ENCODE measurements around the gene HS3ST2. TPM values are rescaled to one million over a fixed set of nuclear protein-coding genes. Genes with fewer than 3 reads are reported as not detected.

Gene HS3ST2
- total and polyA plus RNA-seq, 2 experiments from 2014 or later: 1.4 to 3.2 TPM

- TF ChIP-seq, protein P1, sequence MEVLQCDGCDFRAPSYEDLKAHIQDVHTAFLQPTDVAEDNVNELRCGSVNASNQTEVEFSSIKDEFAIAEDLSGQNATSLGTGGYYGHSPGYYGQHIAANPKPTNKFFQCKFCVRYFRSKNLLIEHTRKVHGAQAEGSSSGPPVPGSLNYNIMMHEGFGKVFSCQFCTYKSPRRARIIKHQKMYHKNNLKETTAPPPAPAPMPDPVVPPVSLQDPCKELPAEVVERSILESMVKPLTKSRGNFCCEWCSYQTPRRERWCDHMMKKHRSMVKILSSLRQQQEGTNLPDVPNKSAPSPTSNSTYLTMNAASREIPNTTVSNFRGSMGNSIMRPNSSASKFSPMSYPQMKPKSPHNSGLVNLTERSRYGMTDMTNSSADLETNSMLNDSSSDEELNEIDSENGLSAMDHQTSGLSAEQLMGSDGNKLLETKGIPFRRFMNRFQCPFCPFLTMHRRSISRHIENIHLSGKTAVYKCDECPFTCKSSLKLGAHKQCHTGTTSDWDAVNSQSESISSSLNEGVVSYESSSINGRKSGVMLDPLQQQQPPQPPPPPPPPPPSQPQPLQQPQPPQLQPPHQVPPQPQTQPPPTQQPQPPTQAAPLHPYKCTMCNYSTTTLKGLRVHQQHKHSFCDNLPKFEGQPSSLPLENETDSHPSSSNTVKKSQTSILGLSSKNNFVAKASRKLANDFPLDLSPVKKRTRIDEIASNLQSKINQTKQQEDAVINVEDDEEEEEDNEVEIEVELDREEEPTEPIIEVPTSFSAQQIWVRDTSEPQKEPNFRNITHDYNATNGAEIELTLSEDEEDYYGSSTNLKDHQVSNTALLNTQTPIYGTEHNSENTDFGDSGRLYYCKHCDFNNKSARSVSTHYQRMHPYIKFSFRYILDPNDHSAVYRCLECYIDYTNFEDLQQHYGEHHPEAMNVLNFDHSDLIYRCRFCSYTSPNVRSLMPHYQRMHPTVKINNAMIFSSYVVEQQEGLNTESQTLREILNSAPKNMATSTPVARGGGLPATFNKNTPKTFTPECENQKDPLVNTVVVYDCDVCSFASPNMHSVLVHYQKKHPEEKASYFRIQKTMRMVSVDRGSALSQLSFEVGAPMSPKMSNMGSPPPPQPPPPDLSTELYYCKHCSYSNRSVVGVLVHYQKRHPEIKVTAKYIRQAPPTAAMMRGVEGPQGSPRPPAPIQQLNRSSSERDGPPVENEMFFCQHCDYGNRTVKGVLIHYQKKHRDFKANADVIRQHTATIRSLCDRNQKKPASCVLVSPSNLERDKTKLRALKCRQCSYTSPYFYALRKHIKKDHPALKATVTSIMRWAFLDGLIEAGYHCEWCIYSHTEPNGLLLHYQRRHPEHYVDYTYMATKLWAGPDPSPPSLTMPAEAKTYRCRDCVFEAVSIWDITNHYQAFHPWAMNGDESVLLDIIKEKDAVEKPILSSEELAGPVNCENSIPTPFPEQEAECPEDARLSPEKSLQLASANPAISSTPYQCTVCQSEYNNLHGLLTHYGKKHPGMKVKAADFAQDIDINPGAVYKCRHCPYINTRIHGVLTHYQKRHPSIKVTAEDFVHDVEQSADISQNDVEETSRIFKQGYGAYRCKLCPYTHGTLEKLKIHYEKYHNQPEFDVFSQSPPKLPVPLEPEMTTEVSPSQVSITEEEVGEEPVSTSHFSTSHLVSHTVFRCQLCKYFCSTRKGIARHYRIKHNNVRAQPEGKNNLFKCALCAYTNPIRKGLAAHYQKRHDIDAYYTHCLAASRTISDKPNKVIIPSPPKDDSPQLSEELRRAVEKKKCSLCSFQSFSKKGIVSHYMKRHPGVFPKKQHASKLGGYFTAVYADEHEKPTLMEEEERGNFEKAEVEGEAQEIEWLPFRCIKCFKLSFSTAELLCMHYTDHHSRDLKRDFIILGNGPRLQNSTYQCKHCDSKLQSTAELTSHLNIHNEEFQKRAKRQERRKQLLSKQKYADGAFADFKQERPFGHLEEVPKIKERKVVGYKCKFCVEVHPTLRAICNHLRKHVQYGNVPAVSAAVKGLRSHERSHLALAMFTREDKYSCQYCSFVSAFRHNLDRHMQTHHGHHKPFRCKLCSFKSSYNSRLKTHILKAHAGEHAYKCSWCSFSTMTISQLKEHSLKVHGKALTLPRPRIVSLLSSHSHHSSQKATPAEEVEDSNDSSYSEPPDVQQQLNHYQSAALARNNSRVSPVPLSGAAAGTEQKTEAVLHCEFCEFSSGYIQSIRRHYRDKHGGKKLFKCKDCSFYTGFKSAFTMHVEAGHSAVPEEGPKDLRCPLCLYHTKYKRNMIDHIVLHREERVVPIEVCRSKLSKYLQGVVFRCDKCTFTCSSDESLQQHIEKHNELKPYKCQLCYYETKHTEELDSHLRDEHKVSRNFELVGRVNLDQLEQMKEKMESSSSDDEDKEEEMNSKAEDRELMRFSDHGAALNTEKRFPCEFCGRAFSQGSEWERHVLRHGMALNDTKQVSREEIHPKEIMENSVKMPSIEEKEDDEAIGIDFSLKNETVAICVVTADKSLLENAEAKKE (CRISPR knock-in tag; IDR thresholded peaks at IDR 0.05): no peak
- TF ChIP-seq EZH2 (IDR thresholded peaks at IDR 0.05; ENCODE audit: low read depth, unreplicated experiment): no peak
These were observed 47.6 kb downstream of the HS3ST2 start (continued) for GRCh38 chr16:22861580-22861979.

DNA sequence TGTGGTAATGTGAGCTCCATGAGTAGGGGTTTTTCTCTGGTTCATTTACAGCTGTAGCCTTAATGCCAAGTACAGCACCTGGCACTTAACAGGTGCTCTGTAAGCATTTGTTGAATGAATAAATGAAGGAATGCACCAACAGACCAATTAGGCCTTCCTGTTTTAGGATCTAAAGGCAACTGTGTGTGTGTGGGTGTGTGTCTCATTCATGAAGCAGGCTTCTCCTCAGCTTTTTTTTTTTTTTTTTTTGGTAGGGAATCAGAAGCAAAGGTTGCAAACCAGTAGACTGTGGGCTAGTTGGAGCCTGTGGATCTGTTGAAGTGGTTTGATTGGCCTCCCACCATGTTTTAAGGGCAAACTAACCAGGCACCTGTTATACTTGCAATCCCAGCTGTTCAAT lies 48.1 kb downstream of the HS3ST2 start:
- no peaks in the 10 kb centered on the region; the same call in 1 of the 2 replicates for H3K9me2 ChIP-seq (ENCODE audit: insufficient read depth)
- Mint-ChIP-seq H3K4me1 (peaks cover 23% of the 10 kb centered on the region), H3K4me3 (no peak overlapping the region), H3K36me3 (ENCODE audit: low read depth) (peaks cover 26% of the 10 kb centered on the region), H3K27ac (no peak overlapping the region), H3K27me3 (ENCODE audit: insufficient read depth, low read depth, poor library complexity) (peaks cover 2% of the 10 kb centered on the region), H3K9me3 (peaks cover 21% of the 10 kb centered on the region)
- ATAC-seq: no peak
- no peak for DNase-seq (ENCODE audit: low spot score)
- no peak overlapping the region for H2AFZ ChIP-seq
- no peaks in the 10 kb centered on the region for H4K20me1 ChIP-seq (replicated peaks; ENCODE audit: insufficient read depth)
- no peaks in the 10 kb centered on the region for H3F3A ChIP-seq (replicated peaks; ENCODE audit: low read depth)
- H3K4me2 ChIP-seq: no peak overlapping the region
- no peaks in the 10 kb centered on the region for H3K79me2 ChIP-seq (replicated peaks; ENCODE audit: insufficient read depth)
- no peak overlapping the region for H3K27ac ChIP-seq (ENCODE audit: low read depth)
- H3K4me1 ChIP-seq (ENCODE audit: insufficient read depth): peaks cover 15% of the 10 kb centered on the region
- H3K27me3 ChIP-seq (ENCODE audit: insufficient read depth): no peaks in the 10 kb centered on the region
- no peak overlapping the region for H3K4me3 ChIP-seq
- H3K36me3 ChIP-seq (ENCODE audit: insufficient read depth): no peaks in the 10 kb centered on the region
- TF ChIP-seq EZH2 (IDR thresholded peaks at IDR 0.05; ENCODE audit: low read depth, unreplicated experiment) (no peak), NANOG (IDR thresholded peaks at IDR 0.05; ENCODE audit: borderline replicate concordance) (no peak), ZNF331 (CRISPR knock-in tag; IDR thresholded peaks at IDR 0.05; ENCODE audit: low read depth) (no peak), JUNB (IDR thresholded peaks at IDR 0.05; ENCODE audit: unreplicated experiment) (no peak), STAT1 (IDR thresholded peaks at IDR 0.05; ENCODE audit: unreplicated experiment) (no peak), EZH2phosphoT487 (IDR thresholded peaks at IDR 0.05; ENCODE audit: unreplicated experiment) (no peak), CREB1 (CRISPR knock-in tag; IDR thresholded peaks at IDR 0.05; ENCODE audit: low read depth) (no peak), POLR2AphosphoS5 (IDR thresholded peaks at IDR 0.05; ENCODE audit: low read depth) (no peak)
- TF ChIP-seq, protein P2, sequence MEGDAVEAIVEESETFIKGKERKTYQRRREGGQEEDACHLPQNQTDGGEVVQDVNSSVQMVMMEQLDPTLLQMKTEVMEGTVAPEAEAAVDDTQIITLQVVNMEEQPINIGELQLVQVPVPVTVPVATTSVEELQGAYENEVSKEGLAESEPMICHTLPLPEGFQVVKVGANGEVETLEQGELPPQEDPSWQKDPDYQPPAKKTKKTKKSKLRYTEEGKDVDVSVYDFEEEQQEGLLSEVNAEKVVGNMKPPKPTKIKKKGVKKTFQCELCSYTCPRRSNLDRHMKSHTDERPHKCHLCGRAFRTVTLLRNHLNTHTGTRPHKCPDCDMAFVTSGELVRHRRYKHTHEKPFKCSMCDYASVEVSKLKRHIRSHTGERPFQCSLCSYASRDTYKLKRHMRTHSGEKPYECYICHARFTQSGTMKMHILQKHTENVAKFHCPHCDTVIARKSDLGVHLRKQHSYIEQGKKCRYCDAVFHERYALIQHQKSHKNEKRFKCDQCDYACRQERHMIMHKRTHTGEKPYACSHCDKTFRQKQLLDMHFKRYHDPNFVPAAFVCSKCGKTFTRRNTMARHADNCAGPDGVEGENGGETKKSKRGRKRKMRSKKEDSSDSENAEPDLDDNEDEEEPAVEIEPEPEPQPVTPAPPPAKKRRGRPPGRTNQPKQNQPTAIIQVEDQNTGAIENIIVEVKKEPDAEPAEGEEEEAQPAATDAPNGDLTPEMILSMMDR (conservative IDR thresholded peaks at IDR 0.05; ENCODE audit: low read depth in 2 of 2): no peak

Data from GM23338 (cell line).